ENCODE results near the gene DNHD1.

DNHD1 gene

DNA sequence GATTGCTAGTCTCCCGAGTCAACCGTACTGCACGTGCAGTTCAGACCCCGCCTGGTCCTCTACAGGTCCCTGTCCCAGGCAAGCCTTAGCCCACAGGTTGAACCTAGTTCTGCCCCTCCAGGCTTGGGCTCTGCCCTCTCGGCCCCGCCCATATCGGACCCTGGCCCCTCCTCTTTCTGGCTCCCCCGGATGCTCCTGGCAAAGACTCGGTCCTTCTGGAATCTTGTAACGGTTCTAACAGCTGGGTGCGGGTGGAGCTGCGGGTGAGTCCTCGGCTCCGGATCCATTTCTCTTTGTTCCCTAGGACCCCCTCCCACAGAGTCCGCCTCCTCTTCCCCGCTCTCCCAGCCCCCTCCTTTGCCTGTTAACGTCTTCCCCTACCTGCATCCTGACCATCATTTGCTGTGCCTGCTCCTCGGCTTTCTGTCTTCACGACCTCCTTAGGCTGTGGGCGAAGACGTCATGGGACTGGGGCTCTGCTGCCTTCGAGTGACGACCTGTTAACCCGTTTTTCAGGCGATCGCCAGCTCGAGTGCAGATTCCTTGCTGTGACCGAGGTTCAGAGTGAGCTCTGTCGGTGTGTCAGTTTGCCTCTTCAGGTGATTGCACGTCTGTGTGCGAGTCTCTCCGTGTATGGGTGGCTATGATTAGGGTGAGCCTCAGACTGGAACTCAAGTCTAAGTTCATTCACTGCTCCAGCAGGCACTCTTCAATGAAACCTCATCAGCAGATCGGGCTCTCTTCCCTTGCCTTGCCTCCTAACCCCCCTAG is at the start of gene DNHD1:
Gene DNHD1, plus strand, starts transcription at position 212 of the 771 bp plus-strand sequence. CDS start 936 bp downstream, outside the sequence.
- DNase-seq (ENCODE audit: extremely low read depth in 1 of 2, low read depth in 1 of 2): no peak

GRCh38 chr11:6448574-6448973 is 48.5 kb upstream of the DNHD1 start:
- no peak for DNase-seq (ENCODE audit: extremely low read depth in 1 of 2, low read depth in 1 of 2)

DNA sequence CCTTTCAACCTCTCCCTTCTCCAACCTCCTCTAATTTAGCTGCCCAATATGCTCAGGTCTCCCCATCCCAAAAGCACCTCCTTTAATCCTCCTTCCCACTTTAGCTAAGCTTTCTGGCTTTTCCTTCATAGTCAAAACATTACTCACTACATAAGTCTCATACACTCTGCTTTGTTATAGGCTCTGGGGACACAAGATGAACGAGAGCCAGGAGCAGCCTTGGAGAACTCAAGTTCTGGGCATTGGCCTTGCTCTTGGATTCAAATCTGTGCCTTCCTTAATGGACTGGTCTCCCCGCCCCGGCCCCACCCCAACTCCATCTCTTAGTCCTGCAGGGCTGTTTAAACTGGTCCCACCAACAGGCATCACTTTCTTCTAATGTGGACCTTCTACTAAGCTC is 44.9 kb upstream of the DNHD1 start:
- DNase-seq (ENCODE audit: extremely low read depth in 1 of 2, low read depth in 1 of 2): no peak

- DNase-seq (ENCODE audit: extremely low read depth in 1 of 2, low read depth in 1 of 2): no peak
These were observed 43.9 kb upstream of the DNHD1 start for GRCh38 chr11:6453152-6453551.

DNA sequence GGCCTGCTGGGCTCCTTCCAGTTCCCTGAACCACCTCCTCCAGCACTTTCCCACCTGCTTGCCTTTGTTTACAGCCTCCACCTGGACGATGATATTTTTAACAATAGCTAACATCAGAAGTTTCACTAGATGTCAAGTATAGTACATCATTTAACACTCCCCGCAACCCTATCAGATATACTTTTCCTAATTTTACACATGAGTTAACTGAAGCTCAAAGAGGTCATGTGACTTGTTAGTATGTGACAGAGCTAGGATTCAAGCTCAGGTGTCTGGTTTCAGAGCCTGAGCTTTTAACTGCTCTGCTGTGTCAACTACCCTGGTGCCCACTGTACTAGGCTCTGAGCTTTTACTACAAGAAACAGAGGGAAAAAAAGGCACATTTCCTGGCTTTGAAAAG is 42.0 kb upstream of the DNHD1 start:
- DNase-seq (ENCODE audit: extremely low read depth in 1 of 2, low read depth in 1 of 2): no peak

DNA sequence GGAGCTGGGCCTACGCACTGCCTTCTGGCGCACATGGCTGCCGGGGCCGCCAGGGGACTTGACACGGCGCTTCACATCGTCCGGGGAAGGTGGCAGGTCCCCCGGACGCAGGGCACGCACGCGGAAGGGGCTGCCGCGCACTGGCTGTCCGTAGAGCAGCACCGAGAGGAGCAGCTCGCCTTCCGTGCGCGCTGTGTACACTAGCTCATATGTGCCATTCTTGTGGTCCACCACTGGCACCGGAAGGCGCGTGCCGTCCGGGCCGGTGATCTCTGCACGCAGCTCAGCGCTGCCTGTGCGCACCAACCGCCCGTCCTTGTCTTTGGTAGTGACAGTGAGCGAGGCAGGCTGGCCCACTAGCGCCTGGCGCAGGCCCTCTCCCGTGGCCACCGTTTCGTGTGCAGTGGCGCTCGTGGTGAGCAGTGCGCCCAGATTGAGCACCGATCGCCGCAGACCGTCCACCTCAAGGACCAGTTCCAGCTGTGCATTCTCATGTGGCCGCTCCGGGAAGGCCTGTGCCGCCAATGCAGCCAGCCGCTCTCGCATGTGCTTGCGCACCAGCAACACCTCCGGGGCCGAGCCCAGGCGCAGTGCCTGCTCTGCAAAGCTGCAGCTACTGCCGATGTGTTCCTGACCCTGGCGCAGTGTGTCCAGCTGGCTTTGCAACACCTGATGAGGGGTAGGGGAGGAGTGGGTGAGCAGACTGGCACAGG is 40.6 kb upstream of the DNHD1 start:
- no peak for DNase-seq (ENCODE audit: extremely low read depth in 1 of 2, low read depth in 1 of 2)

DNA sequence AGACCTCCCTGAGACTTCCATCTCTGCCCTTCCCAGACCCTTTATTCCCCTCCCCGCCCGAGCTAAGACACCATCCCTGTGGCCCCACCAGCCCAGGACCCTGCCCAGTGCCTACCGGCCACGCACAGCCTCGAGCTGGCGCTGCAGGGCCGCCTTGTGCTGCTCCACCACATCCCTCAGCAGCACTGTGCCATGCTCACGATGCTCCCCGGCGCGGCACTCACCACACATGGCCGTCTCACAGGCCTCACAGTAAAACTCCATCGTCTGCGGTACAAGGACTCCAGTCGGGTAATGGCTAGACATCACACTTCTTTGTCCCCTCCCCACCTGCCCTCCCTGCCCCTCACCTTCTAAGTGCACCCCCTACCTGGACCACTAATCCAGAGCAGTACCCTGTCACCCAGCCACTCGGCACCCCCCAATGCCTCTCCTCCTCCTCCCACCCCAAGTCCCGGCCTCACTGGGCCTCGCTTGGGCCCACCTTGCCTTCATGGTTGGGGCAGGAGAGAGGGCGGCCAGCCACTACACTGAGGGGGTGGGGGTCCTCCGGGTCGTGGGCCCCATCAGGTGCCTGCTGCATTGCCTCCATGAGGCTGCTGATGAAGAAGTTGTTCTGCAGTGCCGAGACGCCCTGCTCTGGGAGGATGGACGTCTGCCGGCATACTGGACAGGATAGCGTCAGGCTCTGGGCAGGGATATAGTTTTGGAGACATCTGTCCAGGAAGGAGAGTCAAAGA is 39.3 kb upstream of the DNHD1 start:
- DNase-seq (ENCODE audit: extremely low read depth in 1 of 2, low read depth in 1 of 2): no peak

DNA sequence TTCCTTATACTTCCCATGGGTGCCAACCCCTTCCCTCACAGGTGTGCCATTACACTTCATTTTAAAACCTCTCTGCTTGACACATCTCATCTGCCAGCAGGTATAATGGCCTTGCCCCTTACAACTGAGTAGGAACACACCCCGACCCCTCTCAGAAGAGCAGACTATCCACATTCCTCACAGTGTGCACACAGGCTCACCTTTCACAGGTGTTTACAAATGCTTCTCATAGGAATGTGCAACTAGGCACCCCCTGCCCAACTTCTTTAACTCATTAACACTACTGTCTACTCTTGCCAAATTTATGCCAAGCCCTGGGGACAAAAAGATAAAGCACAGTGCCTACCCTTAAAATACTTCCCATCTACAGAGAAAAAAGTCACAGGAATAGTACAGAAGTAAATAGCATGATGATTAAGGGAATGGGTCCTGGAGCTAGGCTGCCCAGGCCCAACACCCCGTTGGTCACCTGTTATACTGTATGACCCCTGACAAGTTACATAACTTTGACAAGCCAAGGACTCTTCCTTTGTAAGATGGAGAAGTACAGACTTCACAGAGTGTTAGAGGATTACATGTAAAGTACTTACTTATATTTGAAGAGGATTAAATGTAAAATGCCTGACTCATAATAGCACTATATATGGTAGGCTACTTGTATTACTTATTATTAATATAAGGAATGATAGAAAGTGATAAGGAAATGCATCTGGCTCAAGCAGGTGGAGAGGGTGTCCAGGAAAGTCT is 38.6 kb upstream of the DNHD1 start:
- no peak for DNase-seq (ENCODE audit: extremely low read depth in 1 of 2, low read depth in 1 of 2)

- DNase-seq (ENCODE audit: extremely low read depth in 1 of 2, low read depth in 1 of 2): no peak
These were observed 38.0 kb upstream of the DNHD1 start for GRCh38 chr11:6459099-6459450.

GRCh38 chr11:6468712-6469495 is 28.2 kb upstream of the DNHD1 start:
- DNase-seq (ENCODE audit: extremely low read depth in 1 of 2, low read depth in 1 of 2): no peak

GRCh38 chr11:6469599-6469998 is 27.5 kb upstream of the DNHD1 start:
- DNase-seq (ENCODE audit: extremely low read depth in 1 of 2, low read depth in 1 of 2): no peak

- no peak for DNase-seq (ENCODE audit: extremely low read depth in 1 of 2, low read depth in 1 of 2)
These were observed 24.1 kb upstream of the DNHD1 start for GRCh38 chr11:6472934-6473333.

- peak; percentile 56 to 58 for DNase-seq (ENCODE audit: extremely low read depth in 1 of 2, low read depth in 1 of 2)
These were observed 23.3 kb upstream of the DNHD1 start, which contains the start of gene TRIM3 for GRCh38 chr11:6473451-6474412. TSS of gene TRIM3 (minus strand) at chr11:6473941. CDS start at chr11:6465695, 8,246 bp downstream.

DNA sequence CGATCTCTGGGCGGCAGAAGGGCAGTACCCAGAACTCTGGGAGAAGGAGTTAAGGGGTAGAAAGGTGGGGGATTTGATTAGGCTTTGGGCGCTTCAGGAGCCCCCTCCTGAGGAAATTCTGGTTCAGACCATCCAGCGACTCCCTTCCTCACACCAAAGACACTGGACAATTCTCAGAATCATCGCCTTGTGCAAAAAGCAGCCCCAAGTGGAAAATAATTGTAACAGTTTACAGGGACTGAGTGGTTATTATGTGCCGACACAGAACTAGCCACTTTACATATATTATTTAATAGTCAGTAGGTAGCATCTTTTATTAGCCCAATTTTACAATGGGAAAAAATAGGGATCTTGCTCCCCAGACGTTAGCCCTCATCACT is 22.7 kb upstream of the DNHD1 start:
- DNase-seq (ENCODE audit: extremely low read depth in 1 of 2, low read depth in 1 of 2): no peak

DNA sequence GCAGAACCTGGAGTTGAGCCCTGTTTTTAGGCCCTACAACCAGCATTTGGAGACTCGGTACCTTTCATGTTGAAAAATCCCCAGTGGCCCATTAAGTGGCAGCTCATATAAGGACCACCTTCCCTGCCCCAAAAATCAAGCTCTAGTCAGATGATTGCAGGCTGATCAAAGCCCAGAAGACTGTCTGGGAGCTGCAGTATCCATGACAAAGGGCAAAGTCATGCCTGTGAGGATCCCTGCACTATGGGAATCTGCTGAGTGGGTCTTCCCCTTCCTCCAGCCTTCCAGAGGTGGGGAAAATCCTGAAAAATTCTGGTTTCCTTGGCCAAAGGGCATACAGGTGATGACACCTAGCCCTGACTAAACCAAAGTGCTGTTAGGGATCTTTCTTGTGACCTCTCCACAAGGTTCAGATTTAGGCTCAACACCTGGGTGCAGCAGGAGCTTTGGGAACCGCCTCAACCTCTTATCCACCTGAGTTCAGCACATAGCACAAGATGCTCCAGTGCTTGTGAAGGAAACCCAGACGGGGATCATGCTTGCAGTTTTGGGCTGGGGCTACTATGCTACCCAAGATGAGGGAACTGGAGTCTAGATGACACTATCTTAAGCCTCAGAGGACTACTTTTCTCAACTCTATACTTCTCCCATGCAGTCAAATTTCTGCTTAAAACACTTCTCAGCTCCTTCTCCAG is 22.1 kb upstream of the DNHD1 start:
- no peak for DNase-seq (ENCODE audit: extremely low read depth in 1 of 2, low read depth in 1 of 2)

DNA sequence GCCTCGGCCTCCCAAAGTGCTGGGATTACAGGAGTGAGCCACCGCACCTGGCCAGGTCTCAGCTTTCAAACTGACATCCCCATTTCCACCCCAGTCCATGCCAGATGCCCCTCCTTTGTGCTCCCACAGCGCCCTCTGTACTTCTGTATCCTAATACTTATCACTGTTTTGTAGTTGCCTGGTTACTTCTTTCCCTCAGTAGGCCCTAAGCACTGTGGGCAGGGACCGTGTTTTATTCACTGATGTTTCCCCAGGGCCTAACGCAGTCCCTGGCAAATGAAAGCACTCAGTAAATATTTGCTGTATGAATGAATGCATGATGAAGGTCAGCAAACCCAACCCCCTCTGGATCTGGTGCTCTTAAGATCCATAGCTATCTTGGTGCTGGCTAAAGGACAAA is 21.1 kb upstream of the DNHD1 start:
- DNase-seq (ENCODE audit: extremely low read depth in 1 of 2, low read depth in 1 of 2): no peak

DNA sequence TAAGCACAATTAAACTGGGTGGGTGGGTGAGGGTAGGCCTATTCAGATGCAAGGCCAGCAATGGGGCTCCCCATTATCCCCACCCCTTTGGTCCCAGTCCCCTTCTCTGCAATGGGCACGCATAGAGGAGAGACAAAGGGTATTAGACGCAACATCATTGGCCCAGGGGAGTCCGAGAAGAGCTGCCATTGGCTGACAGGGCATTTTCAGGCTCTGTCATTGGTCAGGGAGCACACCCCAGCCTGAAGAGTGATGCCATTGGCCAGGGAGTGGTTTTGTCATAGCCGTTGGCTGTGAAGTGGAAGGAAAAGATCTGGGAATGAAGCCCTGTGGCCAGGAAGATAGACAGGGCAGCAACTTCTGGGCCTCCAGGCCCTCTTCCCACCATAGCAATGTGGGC is 20.5 kb upstream of the DNHD1 start:
- no peak for DNase-seq (ENCODE audit: extremely low read depth in 1 of 2, low read depth in 1 of 2)

DNA sequence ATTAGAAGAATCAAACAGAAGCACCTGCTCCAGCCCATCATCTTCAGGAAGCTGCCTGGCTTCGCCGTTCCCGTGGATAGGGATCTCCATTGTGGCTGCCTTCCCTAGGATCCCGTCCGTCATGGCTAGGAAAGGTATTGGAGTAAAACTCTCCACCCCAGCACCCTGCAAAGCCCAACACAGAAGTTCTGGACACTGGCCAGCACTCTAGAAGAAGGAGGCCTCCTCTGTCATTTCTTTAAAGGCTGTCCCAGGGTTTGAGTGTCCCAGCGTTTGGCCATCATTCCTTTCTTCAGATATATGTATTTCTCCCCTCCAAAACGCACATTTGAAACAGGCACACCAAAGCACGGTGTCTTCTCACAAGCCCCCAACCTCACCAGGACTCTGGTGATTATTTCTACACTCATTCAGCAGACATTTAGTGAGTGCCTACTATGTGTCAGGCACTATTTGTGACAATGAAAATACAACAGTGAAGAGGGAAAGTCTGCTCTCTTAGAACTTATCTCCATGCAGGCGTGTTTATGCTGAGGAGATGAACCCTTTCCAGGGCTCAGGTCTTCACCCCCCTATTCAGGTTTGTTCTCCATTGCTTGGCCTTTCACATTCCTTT is 16.7 kb upstream of the DNHD1 start:
- no peak for DNase-seq (ENCODE audit: extremely low read depth in 1 of 2, low read depth in 1 of 2)
